ENCODE results near the gene LRP1. TPM values are rescaled to one million over a fixed set of nuclear protein-coding genes. Genes with fewer than 3 reads are reported as not detected.
"Not testable (repeated sequence)": the region's sequence is repeated elsewhere in the genome, so short reads cannot be mapped to it uniquely, and the experiment has no call there.

Gene LRP1
- total RNA-seq, 1 donor from 2014 or later, result 954 TPM

DNA sequence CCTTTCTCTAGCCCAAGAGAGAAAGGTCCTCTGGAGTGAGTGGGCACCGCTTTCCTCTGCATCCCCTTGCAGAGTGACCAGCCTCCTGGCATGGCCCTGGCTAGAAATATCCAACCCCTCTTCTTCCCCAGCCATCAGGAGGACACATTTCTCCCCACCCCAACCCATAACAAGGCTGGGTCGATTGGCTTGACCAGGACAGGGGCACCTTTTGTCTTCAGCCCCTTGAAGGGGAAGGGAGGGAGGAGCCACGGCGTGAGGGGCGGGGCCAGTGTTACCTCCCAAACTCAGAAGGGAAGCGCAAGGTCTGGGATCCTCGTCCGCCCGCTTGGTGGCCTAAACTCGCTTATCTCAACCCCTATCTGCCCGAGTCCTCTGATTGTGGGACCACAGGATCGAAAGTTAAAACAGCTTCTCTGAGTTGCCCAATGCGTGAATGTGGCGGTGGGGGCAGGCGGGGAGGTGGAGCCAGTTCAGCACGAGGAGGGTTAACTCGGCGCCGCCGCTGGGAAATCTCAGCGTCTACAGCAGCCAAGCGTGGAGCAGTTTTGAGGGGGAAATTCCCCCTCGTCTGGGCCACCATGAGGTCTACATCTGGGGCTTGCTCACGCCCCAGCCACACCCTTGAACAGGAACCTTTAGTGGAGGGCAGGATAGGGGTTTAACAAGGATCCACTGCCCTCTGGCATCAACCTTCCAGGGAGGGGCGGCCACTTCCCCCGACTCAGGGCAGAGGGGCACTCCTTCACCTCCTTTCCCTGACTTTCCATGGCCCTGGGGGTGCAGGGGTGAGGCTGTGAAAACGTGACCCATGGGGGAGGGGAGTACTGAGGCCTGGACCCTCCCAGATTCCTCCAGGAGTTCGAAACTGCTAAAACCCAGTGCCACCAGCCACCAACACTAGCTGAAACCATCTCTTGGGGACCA is 17.9 kb upstream of the LRP1 start:
- DNase-seq (ENCODE audit: low spot score), result no peak

DNA sequence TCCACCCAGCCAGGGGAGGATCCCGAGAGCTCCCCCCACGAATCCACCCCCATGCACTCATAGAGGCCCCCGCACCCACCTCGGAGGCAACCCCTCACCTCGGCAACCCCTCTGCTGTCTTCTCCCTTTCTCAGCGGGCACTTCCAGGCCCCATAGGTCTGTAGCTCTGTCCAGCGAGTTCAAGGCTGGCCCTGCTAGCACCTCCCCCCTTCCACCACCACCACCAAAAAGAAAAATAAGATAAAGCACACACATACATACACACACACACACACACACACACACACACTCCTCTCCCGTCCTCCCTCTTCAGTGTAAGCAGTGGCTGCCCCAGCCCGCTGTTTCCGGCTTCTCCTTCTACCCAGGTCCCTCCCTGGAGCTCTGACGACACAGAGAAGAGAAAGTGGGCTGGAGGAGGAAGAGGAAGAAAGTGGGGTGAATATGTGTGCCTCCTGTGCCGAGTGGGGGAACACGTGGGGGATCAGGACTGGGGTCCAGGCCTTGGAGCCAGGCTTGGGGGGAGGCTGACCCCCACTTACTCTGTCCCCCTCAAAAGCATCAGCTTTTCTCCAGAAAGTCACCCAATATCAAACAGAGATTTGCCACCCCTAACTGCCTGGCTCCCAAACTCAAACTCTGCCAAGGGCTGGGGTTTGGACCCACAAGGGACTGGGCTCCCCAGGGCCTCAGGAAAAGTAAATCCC is 17.1 kb upstream of the LRP1 start, which contains the start of gene STAT6:
TSS of gene STAT6 (minus strand) at position 332 of the 704 bp plus-strand sequence. CDS start 3,084 bp downstream, outside the sequence.
- DNase-seq (ENCODE audit: low spot score), result no peak

DNA sequence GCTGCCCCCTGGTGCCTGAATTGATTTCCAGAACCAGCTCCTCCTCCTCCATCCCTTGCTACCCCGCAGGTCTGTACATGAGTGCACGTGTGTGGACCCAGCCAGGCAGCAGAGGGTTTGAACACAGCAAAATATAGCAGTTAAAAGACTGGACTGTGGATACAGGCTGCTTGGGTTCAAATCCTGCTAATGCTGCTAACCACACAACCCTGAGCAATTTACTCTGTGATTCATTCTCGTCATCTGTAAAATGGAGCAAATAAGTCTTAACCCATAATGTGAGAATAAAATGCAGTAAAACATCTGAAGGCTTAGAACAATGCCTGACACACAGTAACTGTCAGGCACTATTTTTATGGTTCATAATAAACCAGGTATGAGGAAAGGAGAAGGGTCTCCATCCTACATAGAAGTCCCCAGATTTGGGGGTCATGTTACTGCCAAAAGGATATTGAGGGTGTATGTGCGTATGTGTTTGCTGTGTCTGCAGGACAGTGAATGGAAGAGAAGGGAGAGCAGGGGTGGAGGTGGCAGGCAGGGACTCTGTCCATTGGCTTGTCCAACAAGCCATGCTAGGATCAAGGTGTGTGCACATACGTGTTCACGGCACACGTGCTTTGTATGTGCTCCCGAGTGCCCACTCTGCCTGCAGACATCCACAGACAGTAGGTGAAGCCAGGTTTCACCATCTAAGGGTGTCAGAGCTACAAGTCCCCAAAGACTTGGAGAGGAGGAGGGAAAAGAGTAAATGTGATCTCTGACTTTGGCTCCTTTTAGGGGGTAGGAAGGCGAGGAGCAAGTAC is 15.6 kb upstream of the LRP1 start:
- DNase-seq (ENCODE audit: low spot score), result no peak

DNA sequence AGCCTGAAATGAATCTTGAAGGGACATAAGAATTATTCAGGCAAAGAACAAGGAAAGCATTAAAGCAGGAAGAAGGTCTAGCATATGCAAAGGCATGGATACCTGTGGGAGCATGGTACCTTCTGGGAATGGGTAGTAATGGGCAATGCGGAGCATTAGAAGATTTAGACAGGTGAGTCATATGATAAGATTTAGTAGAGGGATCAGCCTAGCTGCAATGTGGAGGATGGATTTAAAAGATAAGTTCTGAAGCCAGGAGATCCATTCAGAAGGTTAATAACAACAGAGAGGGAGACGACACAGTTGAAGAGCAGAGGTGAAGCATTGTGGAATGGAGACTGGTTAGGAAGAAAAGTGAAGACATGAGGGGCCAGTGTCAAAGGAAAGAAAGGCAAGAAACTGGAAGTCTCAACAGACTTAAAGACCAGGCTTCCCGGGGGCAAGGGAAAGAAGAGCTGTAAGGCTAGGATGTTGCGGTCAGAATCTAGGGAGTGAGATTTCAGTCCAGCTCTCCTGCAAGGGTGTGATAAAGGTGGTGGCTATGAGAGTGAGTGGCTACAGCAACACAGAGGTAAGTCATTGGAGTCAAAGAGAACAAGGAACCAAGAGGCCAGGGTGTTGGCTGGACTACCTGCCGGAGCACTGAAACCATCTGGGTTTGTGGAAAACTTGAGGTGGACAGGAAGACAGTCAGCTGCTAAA is 11.6 kb upstream of the LRP1 start:
- no peak for DNase-seq (ENCODE audit: low spot score)

DNA sequence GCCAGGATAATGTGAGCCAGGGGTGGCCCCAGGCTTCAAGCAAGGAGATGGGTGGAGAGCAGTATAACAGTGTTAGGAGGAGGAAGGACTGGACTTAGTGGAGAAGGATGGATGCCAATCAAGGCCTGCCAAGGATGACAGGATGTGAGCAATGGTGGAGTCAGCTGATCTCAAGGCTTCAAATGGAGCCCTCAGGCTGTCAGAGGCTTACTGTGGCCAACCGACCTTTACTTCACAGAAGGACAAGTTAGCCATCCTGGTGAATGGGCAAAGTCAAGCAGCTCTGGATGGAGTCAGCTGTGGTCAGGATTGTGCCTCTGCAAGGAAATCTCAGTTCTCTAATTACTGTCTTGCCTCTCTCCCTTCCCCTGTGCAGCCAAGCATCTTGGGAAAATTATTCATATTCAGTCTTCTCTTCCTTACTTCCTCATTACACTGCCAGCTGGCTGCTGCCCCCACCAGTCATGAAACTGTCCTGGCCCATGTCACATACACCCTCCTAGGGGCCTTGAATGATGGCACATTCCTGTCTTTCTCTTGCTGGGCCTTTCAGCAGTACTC is 9.5 kb upstream of the LRP1 start:
- no peak for DNase-seq (ENCODE audit: low spot score)

DNA sequence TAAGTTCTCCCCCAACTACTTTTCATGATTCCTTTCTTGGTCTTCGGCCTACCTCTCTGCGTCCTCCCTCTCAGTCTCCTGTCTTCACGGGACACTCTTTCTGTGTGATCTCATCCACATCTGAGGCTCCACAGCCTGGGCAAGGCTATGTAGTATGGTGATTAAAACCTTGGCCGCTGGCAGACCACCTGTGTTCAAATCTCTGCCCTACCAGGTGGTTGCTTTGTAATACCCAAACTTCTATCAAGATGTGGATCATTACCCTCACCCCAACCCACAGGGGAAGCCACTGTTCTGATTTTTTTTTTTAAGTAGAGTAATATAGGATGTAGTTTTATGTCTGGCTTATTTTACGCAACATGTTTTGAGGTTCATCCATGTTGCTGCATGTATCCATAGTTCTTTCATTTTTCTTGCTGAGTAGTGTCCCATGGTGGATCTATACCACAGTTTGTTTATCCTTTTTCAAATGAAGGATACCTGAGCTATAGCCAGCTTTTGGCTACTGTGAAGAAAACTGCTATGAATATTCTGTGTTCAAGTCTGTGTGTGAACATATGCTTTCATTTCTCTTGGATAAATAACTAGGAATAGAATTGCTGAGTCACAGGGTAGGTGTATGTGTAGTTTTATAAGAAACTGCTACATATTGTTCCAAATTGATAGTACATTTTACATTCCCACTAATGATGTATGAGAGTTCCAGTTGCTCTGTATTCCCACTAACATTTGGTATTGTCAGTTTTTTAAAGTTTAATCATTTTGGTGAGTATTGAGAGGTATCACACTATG is 8.8 kb upstream of the LRP1 start:
- DNase-seq (ENCODE audit: low spot score), result no peak

DNA sequence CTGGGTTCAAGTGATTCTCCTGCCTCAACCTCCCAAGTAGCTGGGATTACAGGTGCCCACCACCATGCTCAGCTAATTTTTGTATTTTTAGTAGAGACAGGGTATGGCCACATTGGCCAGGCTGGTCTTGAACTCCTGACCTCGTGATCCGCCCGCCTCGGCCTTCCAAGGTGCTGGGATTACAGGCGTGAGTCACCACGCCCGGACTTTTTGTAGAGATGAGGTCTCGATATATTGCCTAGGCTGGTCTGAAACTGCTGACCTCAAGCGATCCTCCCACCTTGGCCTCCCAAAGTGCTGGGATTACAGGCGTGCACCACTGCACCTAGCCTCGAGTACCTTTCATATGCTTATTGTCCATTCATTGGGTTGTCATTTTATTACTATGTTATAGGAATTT is 7.6 kb upstream of the LRP1 start:
- DNase-seq (ENCODE audit: low spot score), result not testable (repeated sequence)

DNA sequence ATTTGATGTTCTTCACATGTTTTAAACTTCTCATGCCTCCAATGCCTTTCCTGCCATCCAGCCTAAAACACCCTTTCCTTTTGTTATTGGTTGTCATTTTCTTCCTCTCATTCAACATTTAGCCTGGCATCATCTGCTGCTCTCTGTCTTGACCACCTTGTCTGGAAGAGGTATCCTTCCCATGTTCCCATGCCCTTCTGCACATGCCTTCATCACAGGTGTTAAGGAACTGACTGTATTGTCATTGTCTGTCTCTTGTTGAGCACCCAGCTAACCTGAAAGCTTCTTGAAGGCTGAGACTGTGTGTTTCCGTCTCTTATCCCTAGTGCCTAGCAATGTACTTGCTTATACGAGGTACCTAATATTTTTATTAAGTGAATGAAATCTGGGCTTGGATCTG is 4.5 kb upstream of the LRP1 start:
- no peak for DNase-seq (ENCODE audit: low spot score)

DNA sequence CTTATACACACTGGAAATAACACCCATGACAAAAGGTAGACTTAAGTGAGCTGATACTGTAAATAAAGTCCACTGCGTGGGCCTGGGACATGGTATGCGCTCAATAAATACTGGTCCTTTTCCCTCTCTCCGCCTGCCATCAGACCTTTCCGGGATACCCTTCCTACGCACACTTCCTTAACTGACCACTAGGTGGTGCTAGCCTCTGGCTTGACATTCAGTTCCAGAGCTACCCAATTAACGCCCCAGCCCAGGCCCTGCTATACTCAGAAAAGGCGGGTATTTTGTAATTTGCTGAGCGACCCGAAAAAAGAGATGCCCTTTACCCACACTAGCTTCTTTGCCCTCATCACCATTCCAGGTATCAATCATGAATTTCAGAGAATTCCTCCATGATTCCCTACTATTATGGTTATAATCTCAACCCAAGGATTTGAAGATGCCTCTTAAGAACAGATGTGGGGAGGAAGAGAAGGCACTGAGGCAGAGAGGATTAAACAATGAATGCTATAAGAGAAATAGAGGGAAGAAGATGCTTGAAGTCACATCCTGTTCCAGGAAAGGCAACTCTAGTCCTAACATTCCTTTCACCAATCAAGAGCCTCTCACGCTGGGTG is 3.9 kb upstream of the LRP1 start:
- no peak for DNase-seq (ENCODE audit: low spot score)

DNA sequence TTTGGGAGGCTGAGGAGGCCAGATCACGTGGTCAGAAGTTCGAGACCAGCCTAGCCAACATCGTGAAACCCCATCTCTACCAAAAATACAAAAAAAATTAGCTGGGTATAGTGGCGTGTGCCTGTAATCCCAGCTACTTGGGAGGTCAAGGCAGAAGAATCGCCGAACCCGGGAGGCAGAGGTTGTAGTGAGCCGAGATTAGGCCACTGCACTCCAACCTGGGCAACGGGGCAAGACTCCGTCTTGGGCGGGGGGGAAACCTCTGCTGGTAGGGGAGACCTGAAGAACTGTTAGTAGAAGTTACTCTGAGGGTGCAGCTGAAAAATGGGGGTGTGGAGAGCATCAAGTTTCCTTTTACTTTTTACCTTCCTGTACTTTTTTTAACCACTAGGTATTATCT is 2.2 kb upstream of the LRP1 start:
- DNase-seq (ENCODE audit: low spot score), result no peak

DNA sequence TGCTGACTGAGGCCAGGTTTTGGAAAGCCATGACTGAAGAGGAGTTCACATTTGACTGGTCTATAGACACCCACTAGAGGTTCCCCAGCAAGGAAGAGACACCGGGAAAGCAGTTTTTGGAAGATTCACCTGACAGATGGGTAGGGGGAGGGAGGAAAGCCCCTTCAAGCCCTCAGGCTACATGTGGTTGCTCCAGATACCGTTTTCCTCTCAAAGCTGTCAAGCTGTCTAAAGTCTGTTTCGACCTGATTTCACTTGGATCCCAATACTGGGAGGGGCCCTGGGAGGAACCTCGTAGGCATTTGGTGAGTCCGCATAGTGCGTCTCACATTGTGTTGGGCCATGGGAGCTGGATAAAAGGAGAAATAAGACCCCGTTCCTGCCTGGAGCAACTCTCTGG is 1.7 kb upstream of the LRP1 start:
- no peak for DNase-seq (ENCODE audit: low spot score)

DNA sequence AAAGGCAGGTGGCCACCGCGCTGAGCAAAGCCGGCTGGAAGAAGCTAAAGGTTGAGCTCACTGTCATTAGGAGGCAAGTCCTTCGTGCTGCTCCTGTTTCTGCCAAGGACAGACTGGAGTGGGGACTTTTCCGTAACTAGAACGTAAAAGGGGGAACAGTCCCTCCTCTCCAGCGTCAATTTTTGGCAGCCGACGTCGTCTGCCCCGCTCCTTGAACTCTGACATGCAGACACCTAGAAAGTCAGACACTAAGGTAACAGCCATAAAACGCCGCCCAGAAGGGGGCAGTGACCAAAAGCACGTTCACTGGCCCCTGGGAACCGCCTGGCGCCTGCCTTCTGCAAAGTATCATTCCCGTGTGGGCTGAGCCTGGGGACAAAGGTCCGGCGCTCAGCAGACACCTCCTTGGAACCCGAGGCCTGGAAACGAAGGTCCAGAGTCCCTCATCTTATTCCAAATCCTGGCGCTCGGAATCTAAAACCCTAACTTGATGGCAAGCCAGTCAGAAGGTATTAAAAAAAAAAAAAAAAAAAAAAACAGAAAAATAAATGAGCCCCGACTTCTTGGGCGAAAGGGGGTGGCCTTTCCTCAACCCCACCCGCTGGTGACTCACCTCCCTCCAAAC is 1.1 kb upstream of the LRP1 start:
- no peak for DNase-seq (ENCODE audit: low spot score)

DNA sequence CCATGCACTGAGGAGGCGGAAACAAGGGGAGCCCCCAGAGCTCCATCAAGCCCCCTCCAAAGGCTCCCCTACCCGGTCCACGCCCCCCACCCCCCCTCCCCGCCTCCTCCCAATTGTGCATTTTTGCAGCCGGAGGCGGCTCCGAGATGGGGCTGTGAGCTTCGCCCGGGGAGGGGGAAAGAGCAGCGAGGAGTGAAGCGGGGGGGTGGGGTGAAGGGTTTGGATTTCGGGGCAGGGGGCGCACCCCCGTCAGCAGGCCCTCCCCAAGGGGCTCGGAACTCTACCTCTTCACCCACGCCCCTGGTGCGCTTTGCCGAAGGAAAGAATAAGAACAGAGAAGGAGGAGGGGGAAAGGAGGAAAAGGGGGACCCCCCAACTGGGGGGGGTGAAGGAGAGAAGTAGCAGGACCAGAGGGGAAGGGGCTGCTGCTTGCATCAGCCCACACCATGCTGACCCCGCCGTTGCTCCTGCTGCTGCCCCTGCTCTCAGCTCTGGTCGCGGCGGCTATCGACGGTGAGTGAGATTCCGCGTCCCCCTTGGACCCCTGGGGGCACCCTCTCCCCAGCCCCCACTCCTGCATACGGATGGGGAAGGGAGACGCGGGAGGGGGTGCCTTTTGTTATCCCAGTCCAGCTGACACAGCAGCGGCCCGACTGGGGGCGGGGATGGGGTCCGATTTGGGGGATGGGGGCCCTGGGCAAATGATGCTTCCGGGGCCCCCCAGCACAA is 400 bp downstream of the LRP1 start:
- DNase-seq (ENCODE audit: low spot score), result no peak

DNA sequence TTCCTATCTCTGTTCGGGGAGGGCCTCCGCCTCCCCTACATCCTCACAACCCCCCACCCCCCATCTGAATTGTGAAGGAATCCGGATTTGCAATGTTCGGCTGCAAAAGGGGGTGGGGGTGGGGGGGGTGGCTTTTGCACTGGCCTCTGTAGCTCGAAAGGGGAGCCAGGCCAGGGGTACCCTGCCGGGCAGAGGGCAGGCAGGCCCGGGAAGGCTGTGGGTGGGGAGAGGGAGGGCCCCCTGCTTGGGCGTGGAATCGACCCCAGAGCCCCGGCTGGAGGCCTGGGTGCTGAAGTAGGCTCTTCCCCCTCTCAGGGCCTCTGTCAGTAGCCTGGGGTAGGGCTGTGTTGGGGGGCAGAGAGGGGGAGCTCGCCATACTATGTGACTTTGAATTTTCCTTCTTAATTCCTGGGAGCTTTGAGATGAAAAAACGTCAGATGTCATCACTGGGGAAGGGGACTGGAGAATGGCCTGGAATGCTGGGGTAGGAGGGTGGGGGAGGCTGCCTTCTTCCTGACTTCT is 1.1 kb downstream of the LRP1 start:
- DNase-seq (ENCODE audit: low spot score), result no peak

DNA sequence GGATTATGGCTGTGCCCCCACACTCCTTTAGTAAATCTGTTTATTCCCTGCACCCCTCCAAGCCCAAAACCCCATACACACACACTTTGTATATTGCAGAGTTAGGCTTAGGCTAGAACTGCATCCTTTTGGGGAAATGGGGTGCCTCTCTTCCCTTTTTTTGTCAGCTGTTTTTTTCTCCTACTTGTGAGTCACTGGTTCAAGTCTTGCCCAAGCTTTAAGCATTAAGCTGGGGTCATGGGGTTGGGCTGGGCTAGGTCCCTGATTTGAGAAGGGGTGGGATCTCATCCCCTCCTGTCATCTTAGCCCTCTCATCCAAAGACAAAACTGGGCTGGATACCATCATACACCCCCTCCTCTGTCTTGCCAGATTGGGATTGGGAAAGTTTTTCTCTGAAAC is 1.6 kb downstream of the LRP1 start:
- DNase-seq (ENCODE audit: low spot score), result no peak

DNA sequence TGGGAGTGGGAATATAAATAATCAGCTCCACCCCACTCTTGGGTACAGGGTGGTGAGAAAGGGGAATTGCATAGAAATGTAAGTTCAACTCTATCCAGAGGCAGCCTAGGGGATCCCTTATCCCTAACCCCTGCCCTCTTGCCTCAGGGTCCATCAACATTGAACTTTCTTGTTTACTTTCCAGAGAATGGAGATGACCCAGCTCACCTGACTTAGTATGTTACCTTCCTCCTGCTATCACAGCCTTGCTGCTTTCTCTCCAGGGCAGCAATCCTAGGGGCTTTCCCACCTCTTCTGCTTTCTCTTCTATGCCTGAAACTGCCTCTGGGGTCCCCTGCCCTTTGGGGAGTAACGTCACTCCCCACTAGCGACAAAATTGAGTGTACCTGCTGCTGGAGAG is 2.7 kb downstream of the LRP1 start:
- no peak for DNase-seq (ENCODE audit: low spot score)

DNA sequence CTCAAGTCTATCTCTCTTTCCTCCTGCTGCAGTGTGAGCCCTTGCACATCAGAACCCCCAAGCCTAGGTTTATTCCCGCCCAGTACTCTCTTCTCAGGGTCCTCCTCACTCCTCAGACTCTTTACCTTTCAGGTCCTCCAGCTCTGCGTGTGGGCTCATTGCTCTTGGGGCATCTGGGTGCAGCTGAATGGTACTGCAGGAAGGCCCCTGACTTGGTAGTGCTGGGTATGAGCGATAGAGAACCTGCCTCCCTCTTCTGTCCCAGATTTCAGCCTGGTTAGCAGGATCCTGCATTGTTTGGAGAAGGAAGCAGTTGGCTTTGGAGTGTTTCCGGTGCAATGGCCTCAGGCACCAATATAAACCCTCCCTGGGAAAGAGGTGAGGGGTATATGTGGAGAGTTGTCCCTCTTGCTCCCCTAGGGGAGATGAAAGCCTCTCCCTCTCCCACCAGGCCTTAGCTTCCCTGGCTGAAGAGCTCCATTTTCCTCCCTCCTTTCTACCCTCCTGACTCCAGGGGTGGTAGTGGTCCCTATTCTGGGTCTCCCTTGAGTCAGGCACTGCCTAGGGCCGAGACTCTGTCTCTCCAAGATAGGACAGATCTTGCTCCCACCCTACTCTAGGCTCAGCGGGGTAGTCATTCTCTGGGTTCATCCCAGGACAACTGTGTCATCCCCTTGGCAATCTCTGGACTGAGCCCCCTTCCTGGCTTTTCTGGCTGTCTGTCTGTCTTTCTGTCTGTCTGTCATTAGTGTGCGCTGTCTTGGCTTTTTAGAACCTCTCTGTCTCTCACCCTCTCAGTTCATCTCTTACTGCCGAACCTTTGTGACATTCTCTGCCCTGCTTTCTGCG is 3.8 kb downstream of the LRP1 start:
- no peak for DNase-seq (ENCODE audit: low spot score)
